Measurements from ENCODE around the gene BMP7.

BMP7 gene

GRCh38 chr20:57122536-57123489 lies 143.6 kb downstream of the BMP7 start:
- no peak for DNase-seq
- intact Hi-C loops (cut with DNase I) = no loop called here

DNA sequence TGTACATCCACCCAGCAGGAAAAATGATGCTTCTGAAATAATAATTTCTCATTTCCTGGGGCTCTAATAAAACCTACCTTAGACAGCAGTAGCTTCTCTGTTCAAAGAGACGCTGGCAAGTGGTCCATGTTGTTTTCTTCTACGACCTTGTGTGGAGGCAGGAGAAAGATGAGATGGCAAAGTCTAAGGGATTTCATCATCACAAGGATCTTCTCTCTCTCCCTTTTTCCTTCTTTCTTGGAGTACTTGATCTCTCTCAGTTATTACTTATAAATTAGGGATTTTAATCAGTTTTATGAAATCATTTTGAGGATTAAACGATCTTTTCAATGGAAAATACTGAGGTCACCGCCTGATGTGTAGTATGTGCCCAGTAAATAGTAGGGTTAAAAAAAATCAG lies 147.5 kb downstream of the BMP7 start:
- no peak for DNase-seq
- intact Hi-C loops (cut with DNase I) = no loop called here

All from posterior cingulate gyrus (tissue), 11 donors.